Rectal smooth muscle tissue (tissue), 1 donor: ENCODE measurements around the gene JUND.
"Not testable (repeated sequence)": the region's sequence is repeated elsewhere in the genome, so short reads cannot be mapped to it uniquely, and the experiment has no call there.

Source experiments
- H3K27ac ChIP-seq: one replicate; pipeline ENCODE4 v1.7.0; 2013; ENCODE audit warnings: low read depth, low read length, inconsistent platforms
- H3K27me3 ChIP-seq: one replicate; pipeline ENCODE4 v1.7.0; 2013; ENCODE audit warnings: low read length; ENCODE audit not compliant: control insufficient read depth, insufficient read depth
- H3K36me3 ChIP-seq: one replicate; pipeline ENCODE4 v1.7.0; 2013; ENCODE audit warnings: low read length; ENCODE audit not compliant: control insufficient read depth, insufficient read depth
- H3K4me1 ChIP-seq: one replicate; pipeline ENCODE4 v1.7.0; 2013; ENCODE audit warnings: low read length; ENCODE audit not compliant: control insufficient read depth, insufficient read depth
- H3K4me3 ChIP-seq: one replicate; pipeline ENCODE4 v1.7.0; 2013; ENCODE audit warnings: low read length
- H3K9ac ChIP-seq: one replicate; pipeline ENCODE4 v1.7.0; 2013; ENCODE audit warnings: low read length

JUND gene

GRCh38 chr19:18281082-18282020 is at the start of gene JUND:
JUND (minus strand) TSS chr19:18281622; CDS start chr19:18281484, 138 bp downstream.
- H3K27ac ChIP-seq: peak within 1 kb of the TSS; percentile 95
- H3K4me3 ChIP-seq: peak within 1 kb of the TSS; percentile 79
- peaks cover 22% of the 10 kb centered on the region for H3K4me1 ChIP-seq
- peak within 1 kb of the TSS; percentile 99 for H3K9ac ChIP-seq
- H3K36me3 ChIP-seq: peaks cover 12% of the 10 kb centered on the region
- H3K27me3 ChIP-seq: no peaks in the 10 kb centered on the region

GRCh38 chr19:18330868-18331267 is 49.4 kb upstream of the JUND start:
- Histone ChIP-seq H3K4me1 (peaks cover 10% of the 10 kb centered on the region), H3K27me3 (no peaks in the 10 kb centered on the region), H3K9ac (no peak overlapping the region), H3K36me3 (no peaks in the 10 kb centered on the region), H3K4me3 (no peak overlapping the region), H3K27ac (no peak overlapping the region)

GRCh38 chr19:18329035-18329376 is 47.6 kb upstream of the JUND start:
- no peak overlapping the region for H3K9ac ChIP-seq
- no peaks in the 10 kb centered on the region for H3K27me3 ChIP-seq
- H3K36me3 ChIP-seq: no peaks in the 10 kb centered on the region
- H3K4me3 ChIP-seq: peak overlapping the region; percentile 40
- peaks cover 10% of the 10 kb centered on the region for H3K4me1 ChIP-seq
- peak overlapping the region; percentile 65 for H3K27ac ChIP-seq

GRCh38 chr19:18328340-18329034 is 47.1 kb upstream of the JUND start:
- Histone ChIP-seq H3K36me3 (no peaks in the 10 kb centered on the region), H3K9ac (no peak overlapping the region), H3K4me3 (peak overlapping the region; percentile 40), H3K4me1 (peaks cover 13% of the 10 kb centered on the region), H3K27me3 (no peaks in the 10 kb centered on the region), H3K27ac (peak overlapping the region; percentile 65)

GRCh38 chr19:18326772-18327171 is 45.4 kb upstream of the JUND start:
- Histone ChIP-seq H3K4me3 (no peak overlapping the region), H3K27me3 (no peaks in the 10 kb centered on the region), H3K36me3 (no peaks in the 10 kb centered on the region), H3K9ac (no peak overlapping the region), H3K4me1 (peaks cover 24% of the 10 kb centered on the region), H3K27ac (no peak overlapping the region)

- Histone ChIP-seq H3K27ac (peak overlapping the region; percentile 95), H3K4me1 (peaks cover 23% of the 10 kb centered on the region)
- not testable (repeated sequence) for H3K9ac ChIP-seq, H3K4me3 ChIP-seq, H3K27me3 ChIP-seq, H3K36me3 ChIP-seq
These were observed 42.9 kb upstream of the JUND start for GRCh38 chr19:18324373-18324731.

- no peaks in the 10 kb centered on the region for H3K27me3 ChIP-seq
- peaks cover 15% of the 10 kb centered on the region for H3K4me1 ChIP-seq
- no peaks in the 10 kb centered on the region for H3K36me3 ChIP-seq
- H3K4me3 ChIP-seq: peak within 1 kb of the TSS; percentile 77
- H3K9ac ChIP-seq: peak within 1 kb of the TSS; percentile 79
- peak within 1 kb of the TSS; percentile 95 for H3K27ac ChIP-seq
These were observed 41.5 kb upstream of the JUND start, which contains the start of gene LSM4 for GRCh38 chr19:18322759-18323460. LSM4 (minus strand) TSS chr19:18323076; CDS start chr19:18323020, 56 bp downstream.

- Histone ChIP-seq H3K9ac (peak overlapping the region; percentile 79), H3K4me1 (peaks cover 15% of the 10 kb centered on the region), H3K27me3 (no peaks in the 10 kb centered on the region), H3K36me3 (no peaks in the 10 kb centered on the region), H3K4me3 (peak overlapping the region; percentile 77), H3K27ac (peak overlapping the region; percentile 95)
These were observed 40.9 kb upstream of the JUND start for GRCh38 chr19:18322318-18322758.

- Histone ChIP-seq H3K9ac (peak overlapping the region; percentile 79), H3K4me1 (peaks cover 15% of the 10 kb centered on the region), H3K27ac (no peak overlapping the region), H3K27me3 (no peaks in the 10 kb centered on the region), H3K4me3 (peak overlapping the region; percentile 77), H3K36me3 (no peaks in the 10 kb centered on the region)
These were observed 40.3 kb upstream of the JUND start for GRCh38 chr19:18321734-18322102.

GRCh38 chr19:18320865-18321733 is 39.7 kb upstream of the JUND start:
- H3K4me1 ChIP-seq: peaks cover 15% of the 10 kb centered on the region
- H3K36me3 ChIP-seq: no peaks in the 10 kb centered on the region
- H3K27me3 ChIP-seq: no peaks in the 10 kb centered on the region
- H3K4me3 ChIP-seq: no peak overlapping the region
- peak overlapping the region; percentile 39 for H3K9ac ChIP-seq
- no peak overlapping the region for H3K27ac ChIP-seq

- H3K4me1 ChIP-seq: peaks cover 15% of the 10 kb centered on the region
- H3K9ac ChIP-seq: no peak overlapping the region
- no peak overlapping the region for H3K4me3 ChIP-seq
- no peak overlapping the region for H3K27ac ChIP-seq
- no peaks in the 10 kb centered on the region for H3K27me3 ChIP-seq
- no peaks in the 10 kb centered on the region for H3K36me3 ChIP-seq
These were observed 38.2 kb upstream of the JUND start for GRCh38 chr19:18319591-18320135.
